HG03565 (cell line): ENCODE measurements around the gene VMAC.

Experiments
- ATAC-seq: cut with Tn5 transposase; IDR thresholded peaks from one replicate; pipeline ENCODE4 v1.9.1; 2021; ENCODE audit warnings: mild to moderate bottlenecking, moderate library complexity; ENCODE audit not compliant: unreplicated experiment

Gene VMAC

DNA sequence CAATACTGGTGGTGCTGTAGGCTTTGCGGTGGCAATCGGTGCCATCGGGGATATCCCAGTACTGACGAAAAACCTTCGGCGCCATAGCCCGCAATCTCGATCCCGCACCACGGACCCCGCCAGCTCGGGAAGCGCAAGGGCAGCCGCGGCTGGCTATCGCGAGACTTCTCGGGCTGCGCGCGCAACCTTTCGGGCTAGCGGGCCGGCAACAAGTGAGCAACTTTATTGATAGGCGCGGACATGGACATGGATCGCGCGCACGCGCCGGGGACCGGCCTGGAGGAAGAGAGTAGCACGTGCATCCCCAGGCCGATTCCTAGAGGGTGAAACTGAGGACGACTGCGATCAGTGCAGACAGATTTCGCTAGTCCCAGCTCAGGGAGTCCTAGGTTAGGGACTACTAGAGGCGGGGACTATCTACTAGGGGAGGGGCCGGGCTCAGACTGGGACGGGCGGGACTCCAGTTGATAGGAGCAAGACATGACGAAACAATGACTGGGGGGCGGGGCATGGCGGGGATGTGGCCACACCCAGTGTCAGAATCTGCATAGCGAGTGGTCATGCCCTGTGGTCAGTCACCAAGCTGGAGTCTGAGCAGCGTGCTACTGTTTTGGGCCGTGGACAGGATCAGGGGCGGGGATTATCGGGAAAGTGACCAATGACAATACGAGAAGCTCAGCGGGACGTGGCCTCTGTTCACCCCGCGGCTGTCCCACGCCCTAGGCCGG is 884 bp upstream of the VMAC start, which contains the start of gene NDUFA11:
Gene NDUFA11 (minus strand): TSS at position 167 of the 728 bp plus-strand sequence. CDS start 82 bp downstream, at position 85.
- peak; percentile 19 for ATAC-seq

DNA sequence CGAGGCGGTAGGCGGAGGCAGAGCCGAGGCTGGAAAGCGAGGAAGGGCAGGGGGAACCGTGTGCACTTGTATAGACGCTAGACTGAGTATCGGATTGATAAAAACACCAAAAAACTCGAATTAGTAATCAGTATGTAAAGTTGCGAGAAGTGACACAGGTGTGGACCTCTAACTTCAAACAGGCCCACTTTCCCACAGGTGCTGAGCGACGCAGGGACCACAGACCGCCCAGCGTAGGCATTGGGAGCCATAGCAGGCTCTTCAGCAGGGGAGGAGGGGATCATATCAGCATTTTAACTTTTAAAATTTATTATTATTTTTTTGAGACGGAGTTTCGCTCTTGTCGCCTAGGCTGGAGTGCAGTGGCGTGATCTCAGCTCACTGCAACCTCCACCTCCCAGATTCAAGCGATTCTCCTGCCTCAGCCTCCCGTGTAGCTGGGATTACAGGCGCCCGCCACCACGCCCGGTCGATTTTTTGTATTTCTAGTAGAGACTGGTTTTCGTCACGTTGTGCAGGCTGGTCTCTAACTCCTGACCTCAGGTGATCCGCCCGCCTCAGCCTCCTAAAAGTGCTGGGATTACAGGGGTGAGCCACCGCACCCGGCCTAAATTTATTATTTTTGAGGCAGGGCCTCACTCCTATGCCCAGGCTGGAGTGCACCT is 574 bp downstream of the VMAC start:
- ATAC-seq = no peak

DNA sequence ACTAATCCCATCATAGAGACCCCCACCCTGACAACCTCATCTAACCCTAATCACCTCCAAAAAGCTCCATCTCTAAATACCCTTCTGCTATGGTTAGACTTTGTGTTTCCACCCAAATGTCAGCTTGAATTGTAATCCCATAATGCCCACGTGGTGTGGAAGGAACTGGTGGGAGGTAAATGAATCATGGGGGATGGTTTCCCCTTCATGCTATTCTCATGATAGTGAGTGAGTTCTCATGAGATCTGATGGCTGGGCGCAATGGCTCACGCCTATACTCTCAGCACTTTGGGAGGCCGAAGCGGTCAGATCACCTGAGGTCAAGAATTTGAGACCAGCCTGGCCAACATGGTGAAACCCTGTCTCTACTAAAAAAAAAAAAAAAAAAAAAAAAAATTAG is 2.6 kb downstream of the VMAC start:
- ATAC-seq = no peak

DNA sequence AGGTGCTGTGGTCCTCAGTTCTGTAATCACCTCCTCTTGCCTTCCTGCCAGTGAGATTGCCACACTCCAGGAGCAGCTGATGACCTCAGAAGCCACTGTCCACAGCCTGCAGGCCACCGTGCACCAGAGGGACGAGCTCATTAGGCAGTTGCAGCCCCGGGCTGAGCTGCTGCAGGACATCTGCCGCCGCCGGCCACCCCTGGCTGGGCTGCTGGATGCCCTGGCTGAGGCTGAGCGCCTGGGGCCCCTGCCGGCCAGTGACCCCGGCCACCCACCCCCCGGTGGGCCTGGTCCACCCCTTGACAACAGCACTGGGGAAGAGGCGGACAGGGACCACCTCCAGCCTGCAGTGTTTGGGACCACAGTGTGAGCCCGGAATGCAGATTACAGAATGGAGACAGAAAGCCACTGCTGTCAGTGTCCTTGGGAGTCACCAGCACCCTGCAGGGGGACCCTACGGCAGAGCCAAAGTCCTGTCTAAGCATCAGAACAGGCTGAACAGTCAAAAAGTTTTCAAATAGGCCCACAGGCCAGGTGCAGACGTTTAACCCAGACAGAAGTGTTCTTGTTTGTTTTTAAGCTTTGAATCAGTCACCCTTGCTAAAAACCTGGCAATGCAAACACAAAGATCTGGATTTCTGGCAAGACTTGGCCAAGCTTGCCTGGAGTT is 4.2 kb downstream of the VMAC start:
- no peak for ATAC-seq

DNA sequence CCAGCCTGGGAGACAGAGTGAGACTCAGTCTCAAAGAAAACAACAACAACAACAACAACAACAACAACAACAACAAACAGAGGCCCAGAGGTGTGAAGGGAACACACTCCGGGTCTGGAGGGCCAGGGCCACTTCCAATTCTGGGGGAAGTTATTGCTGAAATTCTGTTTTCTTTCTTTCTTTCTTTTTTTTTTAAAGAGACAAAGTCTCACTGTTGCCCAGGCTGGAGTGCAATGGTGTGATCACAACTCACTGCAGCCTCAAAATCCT is 5.9 kb downstream of the VMAC start:
- no peak for ATAC-seq

DNA sequence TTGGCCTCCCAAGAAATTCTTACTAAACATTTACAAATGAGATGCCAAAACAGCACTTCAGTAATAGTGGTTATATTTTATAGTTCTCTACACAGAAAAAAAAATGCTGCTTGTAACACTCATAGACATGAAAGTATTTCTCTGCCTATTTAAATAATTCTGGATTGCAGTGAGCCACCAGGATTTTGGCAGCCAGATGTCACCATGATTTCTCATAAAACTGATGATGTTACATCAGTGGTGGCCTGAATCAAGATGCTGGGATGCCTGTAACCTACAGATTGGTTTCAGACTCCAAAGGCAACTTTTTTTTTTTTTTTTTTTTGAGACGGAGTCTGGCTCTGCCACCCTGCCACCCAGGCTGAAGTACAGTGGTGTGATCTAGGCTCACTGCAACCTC is 6.7 kb downstream of the VMAC start:
- no peak for ATAC-seq

DNA sequence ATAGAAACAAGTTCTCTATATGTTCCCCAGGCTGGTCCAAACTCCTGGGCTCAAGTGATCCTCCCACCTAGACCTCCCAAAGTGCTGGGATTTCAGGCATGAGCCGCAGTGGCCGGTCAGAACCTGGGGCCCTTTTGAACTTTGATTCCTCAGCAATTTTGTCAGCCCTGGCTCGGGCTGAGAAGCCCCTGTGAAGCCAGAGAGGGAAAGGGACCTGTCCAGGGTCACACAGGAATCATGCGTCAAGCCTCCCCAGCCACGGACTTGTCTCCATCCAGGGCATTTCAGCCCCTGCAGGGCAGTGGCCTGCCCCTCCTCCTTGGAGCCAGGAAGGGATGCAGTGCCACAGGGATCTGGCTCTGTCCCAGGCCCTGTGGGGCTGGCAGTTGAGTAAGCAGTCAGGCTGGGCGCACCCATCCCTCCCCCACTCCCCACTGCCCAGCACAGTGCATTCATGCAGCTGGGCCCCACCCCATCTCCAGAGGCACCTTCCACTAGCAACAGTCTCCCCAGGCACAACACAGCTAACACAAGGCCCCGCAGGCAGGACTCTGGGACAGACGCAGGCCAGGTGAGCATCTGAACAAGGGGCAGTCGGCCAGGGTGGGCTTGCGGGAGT is 9.2 kb downstream of the VMAC start, which contains the start of gene CAPS:
Gene CAPS (plus strand): TSS at position 516 of the 619 bp plus-strand sequence. CDS start 153 bp downstream, outside the sequence.
- no peak for ATAC-seq

DNA sequence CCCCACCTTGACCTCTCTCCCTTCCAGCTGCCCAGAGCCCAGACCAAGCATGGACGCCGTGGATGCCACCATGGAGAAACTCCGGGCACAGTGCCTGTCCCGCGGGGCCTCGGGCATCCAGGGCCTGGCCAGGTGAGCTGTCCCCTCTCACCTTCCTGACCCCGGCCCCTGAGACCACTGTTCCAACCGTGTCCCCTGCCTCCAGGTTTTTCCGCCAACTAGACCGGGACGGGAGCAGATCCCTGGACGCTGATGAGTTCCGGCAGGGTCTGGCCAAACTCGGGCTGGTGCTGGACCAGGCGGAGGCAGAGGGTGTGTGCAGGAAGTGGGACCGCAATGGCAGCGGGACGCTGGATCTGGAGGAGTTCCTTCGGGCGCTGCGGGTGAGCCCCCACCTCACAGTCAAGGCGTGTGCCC is 9.7 kb downstream of the VMAC start:
- ATAC-seq = no peak

DNA sequence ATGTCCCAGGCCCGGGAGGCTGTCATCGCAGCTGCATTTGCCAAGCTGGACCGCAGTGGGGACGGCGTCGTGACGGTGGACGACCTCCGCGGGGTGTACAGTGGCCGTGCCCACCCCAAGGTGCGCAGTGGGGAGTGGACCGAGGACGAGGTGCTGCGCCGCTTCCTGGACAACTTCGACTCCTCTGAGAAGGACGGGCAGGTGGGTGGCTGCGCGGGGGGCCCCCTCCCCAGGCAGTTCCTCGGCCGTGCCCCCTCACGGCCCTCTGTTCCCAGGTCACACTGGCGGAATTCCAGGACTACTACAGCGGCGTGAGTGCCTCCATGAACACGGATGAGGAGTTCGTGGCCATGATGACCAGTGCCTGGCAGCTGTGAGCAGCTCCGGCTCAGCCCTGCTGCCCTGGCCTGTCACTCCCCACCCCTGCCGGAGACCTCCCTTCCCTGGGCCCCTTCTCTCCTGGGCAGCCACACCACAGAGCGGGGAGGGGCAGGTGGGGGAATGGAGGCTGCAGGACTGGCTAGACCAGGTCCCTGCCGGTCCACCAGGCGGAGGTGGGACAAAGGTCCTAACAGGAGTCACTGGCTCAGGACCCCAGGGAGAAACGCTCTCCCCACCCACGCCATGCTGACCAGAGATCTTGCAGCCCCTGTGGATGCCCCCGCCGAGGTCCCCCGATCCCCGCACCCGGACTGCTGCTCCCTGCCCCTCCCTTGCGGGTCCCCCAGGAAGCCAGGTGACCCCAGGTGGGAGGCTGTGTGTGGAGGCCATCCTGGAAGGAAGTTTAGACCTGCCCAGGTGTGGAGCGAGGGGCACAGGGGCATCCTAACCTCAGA is 10.5 kb downstream of the VMAC start:
- no peak for ATAC-seq

DNA sequence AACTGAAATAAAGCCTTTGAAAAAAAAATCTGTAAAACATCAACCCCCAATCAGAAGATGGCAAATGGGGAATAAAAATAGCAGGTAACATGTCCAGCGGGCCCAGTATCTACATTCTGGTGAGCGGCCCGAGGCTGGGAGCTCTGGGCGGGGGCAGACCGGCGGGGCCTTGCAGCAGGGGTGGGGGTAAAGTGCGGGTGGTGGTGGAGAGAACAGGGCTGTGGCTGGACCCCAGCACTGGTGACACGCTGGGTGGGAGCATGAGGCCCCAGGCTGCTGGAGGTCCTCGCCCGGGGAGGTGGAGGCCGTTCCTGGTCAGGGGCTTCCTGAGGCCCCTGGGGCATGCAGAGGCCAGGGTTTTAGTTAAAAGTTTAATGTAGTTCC is 11.1 kb downstream of the VMAC start:
- ATAC-seq = no peak

DNA sequence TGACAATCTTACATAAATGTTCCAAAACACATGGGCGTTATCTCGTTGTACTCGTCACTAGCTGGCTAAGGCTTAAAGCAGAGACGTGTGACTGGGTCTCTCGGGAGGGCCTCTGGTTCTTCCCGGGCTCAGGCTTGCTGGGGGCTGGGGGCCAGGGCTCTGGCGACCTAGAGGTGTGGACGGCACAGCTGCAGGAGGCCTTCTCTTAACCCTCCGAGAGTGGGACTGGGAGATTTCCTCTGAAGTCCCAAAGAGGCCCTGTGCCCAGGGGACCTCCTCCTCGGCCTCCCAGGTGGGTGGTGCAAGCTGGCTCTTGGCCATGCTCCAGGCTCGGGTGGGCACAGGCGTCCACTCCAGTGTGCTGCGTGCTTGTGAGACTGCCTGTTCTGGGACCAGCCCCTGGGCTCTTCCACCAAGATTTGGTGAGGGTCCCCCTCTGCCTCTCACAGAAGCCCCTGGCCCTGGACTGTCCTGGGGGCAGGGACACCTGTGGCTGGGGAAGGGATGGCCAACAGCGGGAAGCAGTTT is 11.6 kb downstream of the VMAC start:
- ATAC-seq = no peak

DNA sequence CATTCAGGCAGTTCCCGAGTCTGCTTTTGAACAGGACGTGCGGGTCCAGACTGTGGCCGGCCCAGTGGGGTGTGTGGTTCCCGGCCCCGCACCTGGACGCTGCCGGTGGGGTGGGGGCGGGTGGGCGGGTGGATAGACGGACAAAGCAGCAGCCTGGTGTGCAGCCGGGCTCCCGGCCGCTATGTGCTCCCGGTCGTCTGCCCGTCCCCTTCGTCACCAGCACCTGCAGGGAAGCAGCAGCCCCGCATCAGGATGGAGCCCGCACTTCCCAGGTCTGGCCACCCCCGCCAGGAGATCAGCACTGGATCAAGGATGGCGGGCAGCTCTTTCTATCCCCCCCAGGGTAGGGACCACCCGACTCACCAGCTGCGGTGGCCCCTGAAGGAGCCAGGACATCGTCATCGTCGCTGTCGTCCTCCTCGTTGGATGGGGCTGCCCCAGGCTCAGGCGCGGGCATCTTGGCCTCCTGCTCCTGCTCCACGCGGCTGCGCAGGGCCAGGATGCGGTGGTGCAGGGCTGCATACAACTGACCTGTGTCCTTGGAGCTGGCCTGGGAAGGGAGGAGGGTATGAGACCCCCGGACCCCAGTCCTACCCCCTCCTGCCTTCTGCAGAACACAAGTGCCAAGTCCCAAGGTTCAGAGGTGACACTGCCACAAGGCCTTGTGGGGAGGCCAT is 12.9 kb downstream of the VMAC start:
- ATAC-seq = no peak

DNA sequence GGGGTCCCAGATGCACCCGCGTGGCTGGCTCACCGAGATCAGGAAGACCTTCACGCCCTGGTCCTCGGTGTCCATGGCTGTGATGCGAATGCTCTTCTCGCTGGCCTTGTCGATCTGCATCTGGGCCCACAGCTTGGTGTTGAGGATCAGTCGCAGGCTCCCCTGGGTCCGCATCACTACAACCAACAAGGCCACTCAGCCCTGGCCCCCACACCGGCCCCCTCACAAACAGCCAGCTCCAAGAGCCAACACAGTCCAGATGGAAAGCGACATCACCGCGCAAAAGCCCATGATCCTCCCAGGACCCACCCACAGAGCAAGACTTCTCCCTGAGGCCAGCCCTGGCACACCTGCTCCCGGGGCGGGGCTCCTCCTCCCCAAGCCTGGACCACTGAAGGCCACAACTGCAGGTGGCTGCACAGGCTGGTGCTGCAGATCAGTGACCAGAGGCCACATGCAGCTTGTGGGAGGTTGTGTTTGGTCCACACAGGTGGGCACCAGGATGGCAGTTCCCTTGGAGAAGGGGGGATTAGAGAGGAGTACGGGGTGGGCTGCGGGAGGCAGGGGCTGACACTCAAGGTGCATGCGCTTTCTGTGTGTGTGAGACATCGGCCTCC is 13.9 kb downstream of the VMAC start:
- ATAC-seq = no peak

DNA sequence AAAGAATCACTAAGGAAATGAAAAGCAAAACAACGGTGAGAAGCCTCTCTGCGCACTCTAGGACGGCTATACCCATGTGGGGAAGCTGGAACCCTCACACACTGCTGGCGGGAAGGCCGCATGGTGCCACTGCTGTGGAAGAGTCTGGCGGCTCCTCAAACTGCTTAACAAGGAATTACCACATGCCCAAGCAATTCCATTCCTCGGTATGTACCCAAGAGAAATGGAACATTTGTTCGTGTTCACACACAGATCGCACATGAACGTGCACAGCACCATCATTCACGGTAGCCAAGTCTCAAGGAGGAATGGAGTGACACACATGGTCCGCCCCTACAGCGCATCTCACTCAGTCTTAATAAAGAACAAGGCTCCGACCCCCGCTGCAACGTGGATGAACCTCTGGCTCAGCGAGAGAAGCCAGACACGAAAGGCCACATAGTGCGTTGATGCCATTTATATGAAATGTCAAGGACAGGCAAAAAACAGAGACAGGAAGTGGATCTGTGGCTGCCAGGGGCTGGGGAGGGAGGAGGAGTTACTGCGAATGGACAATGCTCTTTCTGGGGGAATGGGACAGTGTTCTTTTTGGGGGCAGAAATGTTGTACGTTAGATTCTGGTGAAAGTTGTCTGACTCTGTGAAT is 17.0 kb downstream of the VMAC start:
- no peak for ATAC-seq

DNA sequence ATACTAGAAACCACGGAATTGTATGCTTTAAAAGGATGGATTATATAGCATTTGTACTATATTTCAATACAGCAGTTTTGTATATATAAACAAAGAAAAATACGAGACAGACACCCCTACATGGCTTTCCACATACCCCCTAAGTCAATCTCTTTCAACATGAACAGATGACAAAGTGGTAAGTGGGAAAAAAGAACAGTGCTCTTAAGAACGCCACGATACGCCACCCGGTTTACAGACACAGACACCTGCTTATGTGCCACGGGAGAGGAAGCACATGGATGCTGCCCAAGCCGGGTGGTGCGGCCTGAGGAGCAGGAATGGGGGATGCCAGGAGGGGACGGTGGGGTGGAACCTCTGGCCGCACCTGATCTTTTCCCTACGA is 17.5 kb downstream of the VMAC start:
- no peak for ATAC-seq

DNA sequence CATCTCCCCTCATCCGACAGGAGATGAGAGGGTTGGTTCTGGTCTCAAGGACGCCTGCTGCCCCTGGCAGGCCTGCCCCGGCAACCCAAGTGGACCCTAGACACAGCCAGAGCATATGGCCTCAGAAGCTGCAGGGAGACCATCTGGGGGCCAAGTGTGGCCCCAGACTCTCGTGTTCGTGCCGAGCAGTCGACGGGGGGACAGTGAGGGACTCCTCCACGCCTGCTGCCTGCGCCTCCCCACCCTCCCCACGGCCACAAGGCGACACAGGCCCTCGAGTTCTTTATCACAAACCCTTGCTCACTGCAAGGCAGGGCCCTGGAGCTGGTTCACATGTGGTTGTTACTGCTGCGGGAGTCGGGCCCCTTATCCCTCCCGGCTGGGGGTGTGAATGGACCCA is 18.7 kb downstream of the VMAC start:
- ATAC-seq = no peak

DNA sequence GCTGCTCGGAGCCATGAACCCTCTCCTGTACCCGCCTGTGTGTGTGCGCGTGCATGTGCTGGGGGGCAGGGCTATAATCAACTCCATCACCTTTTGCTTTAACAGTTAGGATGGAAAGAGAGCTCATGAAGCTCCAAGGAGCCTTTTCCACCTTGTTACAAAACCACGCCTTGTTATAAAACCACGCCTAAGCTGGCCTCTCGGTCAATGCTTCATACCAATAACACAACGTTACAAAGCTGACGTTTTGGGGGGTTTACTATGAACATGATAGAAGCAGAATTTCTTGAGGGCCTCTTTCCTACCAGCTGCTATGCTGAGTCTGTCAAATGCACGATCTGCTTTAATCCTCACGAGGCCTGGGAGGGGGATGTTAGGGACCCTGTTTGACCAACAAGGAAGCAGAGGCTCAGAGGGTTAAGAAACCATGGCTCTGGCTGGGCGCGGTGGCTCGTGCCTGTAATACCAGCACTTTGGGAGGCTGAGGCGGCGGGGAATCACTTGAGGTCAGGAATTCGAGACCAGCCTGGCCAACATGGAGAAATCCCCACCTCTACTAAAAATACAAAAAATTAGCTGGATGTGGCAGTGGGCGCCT is 21.3 kb downstream of the VMAC start:
- no peak for ATAC-seq

DNA sequence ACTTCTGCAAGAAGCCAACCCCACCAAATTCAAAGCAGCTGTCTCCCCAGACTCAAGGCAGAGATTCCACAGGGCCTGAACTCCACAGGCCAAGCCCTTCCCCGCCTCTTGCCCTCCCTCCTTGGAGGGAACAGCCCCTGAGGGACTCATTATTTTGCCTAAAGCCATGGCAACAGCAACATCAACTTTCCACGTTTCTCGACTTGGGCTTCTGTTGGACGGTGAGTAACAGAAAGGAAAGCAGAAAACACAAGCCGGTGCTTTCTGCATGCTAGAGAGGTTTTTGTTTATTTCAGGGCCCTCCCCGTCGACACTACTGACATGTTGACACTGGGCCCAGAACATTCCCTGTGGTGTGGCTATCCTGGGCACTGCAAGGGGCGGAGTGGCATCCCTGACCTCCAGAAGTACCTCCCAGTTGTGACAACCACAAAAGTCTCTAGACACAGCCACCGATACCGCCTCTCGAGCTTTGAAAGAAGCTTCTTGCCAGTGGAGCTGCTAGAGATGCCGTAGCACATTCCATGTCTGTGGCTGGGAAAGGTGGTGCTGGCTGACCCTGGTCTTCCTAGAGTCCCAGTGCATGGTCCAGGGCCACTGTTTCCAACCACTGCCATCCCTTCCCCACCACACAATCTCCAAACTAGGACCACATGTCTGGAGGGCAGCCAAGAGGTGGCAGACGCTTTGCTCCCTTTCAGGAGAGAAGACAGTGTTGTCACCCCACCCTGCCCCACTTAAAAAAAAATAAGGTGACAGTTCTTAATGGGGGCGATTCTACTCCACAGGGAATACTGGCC is 22.2 kb downstream of the VMAC start:
- no peak for ATAC-seq
